ENCODE data around the gene CNTFR. TPM values are rescaled to one million over a fixed set of nuclear protein-coding genes. Genes with fewer than 3 reads are reported as not detected.

Gene CNTFR
- total and polyA plus RNA-seq, 2 of the 8 experiments (the other 6 are each of a cell fraction or from before 2014, with no cell fraction given): 1.2 to 4.2 TPM

DNA sequence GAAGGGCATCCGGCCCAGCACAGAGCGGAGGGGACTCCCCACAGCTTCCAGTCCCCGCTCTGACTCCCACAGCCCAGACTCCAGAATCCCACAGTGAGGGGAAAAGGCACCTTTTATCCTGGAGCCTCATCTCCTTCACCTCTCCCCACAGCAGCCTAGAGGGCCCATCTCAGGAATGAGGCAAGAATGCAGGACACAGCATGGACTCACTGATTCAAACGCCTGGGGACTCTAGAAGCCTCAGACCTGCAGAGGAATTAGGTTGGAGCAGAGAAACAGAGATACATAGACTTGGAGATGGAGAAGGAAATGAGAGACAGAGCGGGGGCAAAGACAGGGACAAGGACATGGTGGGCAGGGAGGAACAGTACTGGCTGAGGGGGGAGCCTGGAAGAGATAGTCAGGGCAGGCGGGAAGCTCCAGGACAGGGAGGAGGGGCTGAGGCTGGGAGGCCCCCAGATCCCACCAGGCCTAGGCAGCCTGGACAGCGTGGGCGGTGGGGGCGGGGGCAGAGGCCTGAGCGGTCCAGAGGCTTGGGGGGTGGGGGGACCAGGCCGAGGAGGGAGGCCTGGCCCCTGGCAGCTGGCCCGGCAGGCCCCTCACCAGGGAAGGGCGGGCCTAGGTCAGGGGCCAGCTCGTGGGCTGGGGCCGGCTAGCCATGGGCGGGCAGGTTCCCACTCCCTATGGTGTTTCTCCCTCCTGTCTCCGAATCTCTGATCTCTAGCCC lies 15.8 kb downstream of the CNTFR start:
- Histone ChIP-seq H2BK12ac (ENCODE audit: low read depth, low read length) (no peak overlapping the region), H3K14ac (ENCODE audit: insufficient read length) (no peak overlapping the region), H2BK120ac (replicated peaks; ENCODE audit: low read depth, low read length) (no peak overlapping the region), H3K27ac (ENCODE audit: low read depth, low read length) (no peak overlapping the region), H3K9me3 (ENCODE audit: insufficient read depth in 2 of 2, low read depth in 1 of 2, low read length in 1 of 2) (no peaks in the 10 kb centered on the region), H3K4me2 (ENCODE audit: insufficient read depth in 1 of 2, low read depth in 2 of 2, low read length in 2 of 2) (no peak overlapping the region), H4K20me1 (replicated peaks in 1 of 2; ENCODE audit: control insufficient read depth in 1 of 2, insufficient read depth in 2 of 2, low read length in 2 of 2) (peaks cover 0 to 3% of the 10 kb centered on the region in 2 experiments), H3K9ac (replicated peaks in 1 of 4; ENCODE audit: extremely low read depth in 1 of 4, low read depth in 3 of 4, low read length in 3 of 4) (no peak overlapping the region), H4K91ac (replicated peaks; ENCODE audit: insufficient read length, low read length) (no peak overlapping the region), H3K4me1 (replicated peaks in 1 of 4; ENCODE audit: control insufficient read depth in 3 of 4, insufficient read depth in 4 of 4, low read length in 3 of 4) (peaks cover 11 to 48% (median 23%) of the 10 kb centered on the region in 4 experiments), H3K36me3 (ENCODE audit: control insufficient read depth in 2 of 4, insufficient read depth in 4 of 4, low read length in 3 of 4) (no peaks in the 10 kb centered on the region), H2BK20ac (ENCODE audit: low read length) (0 out of 2 replicates have a peak overlapping the region, but pooled peaks have one; percentile 61), H2BK15ac (ENCODE audit: low read length) (no peak overlapping the region), H2AK5ac (ENCODE audit: low read depth, low read length) (no peak overlapping the region), H4K5ac (ENCODE audit: insufficient read length, low read depth, low read length) (no peak overlapping the region), H3K23me2 (ENCODE audit: low read depth, low read length) (peaks cover 16% of the 10 kb centered on the region; the same call in 1 of the 2 replicates), H3K56ac (replicated peaks; ENCODE audit: insufficient read length, low read depth, low read length) (no peak overlapping the region), H3K4me3 (ENCODE audit: extremely low read depth in 1 of 4, insufficient read depth in 2 of 4, low read depth in 3 of 4, low read length in 4 of 4) (no peak overlapping the region), H2BK5ac (ENCODE audit: low read depth, low read length) (peak overlapping the region; percentile 35; the same call in 1 of the 2 replicates), H3K79me1 (ENCODE audit: low read depth, low read length) (no peaks in the 10 kb centered on the region), H2AFZ (ENCODE audit: low read length) (no peak overlapping the region), H3K18ac (ENCODE audit: extremely low read depth, low read length) (no peak overlapping the region; the same call in 1 of the 2 replicates), H3K27me3 (replicated peaks in 1 of 4; ENCODE audit: control insufficient read depth in 3 of 4, extremely low read depth in 1 of 4, insufficient read depth in 3 of 4, low read length in 3 of 4) (peaks cover 7 to 38% (median 30%) of the 10 kb centered on the region in 4 experiments), H4K8ac (ENCODE audit: extremely low read depth, insufficient read depth, low read length) (no peak overlapping the region), H3K79me2 (ENCODE audit: control insufficient read depth in 1 of 2, insufficient read depth in 2 of 2, low read length in 2 of 2) (no peaks in the 10 kb centered on the region), H3K4ac (replicated peaks; ENCODE audit: insufficient read length, low read depth, low read length) (no peak overlapping the region), H3K23ac (ENCODE audit: insufficient read length) (no peak overlapping the region)
- ChIA-PET POLR2A (ENCODE audit: partially characterized antibody) (interaction anchor here (1.0 to 1.1 kb wide), 2 partner anchors 17 to 20 kb away, joined by 3 to 4 read pairs; no protein-coding TSS in a partner anchor), CTCF (ENCODE audit: partially characterized antibody) (interaction anchor here (0.9 to 13.8 kb wide), 12 partner anchors 11 to 179 kb away, joined by 3 to 241 read pairs (median 6); partner anchors contain the start of gene CNTFR)
- FAIRE-seq (no peak), DNase-seq (ENCODE audit: low read depth in 1 of 2, low spot score in 2 of 2) (no peak)
- 67% methylated on average over 10 of the region's 17 CpGs; no CpG with 5 or more reads in 1 of the 2 experiments for WGBS, 2 experiments (ENCODE audit: extremely low coverage in 1 of 2, insufficient coverage in 1 of 2, insufficient read length in 1 of 2, insufficient replicate concordance in 2 of 2, low coverage in 1 of 2, low lambda C conversion rate in 2 of 2, missing lambda C conversion rate in 1 of 2)
- TF ChIP-seq CEBPB (IDR thresholded peaks at IDR 0.05; ENCODE audit: low read depth, low read length) (0 out of 2 replicates have a peak, but pooled peaks have one; percentile 10), RBBP5 (IDR thresholded peaks at IDR 0.05; ENCODE audit: borderline replicate concordance, low read depth, low read length) (no peak), NRF1 (IDR thresholded peaks at IDR 0.05; ENCODE audit: low read depth, low read length) (no peak), SIRT6 (IDR thresholded peaks at IDR 0.05; ENCODE audit: low read length) (no peak), MAX (IDR thresholded peaks at IDR 0.05) (no peak), EGR1 (IDR thresholded peaks at IDR 0.05; ENCODE audit: borderline replicate concordance, low read depth, low read length) (no peak), EZH2 (IDR thresholded peaks at IDR 0.05; ENCODE audit: low read depth, low read length, severe bottlenecking) (no peak), KDM4A (IDR thresholded peaks at IDR 0.05; ENCODE audit: low read depth, low read length, severe bottlenecking) (no peak), CBX5 (IDR thresholded peaks at IDR 0.05; ENCODE audit: low read depth, low read length) (no peak), BCL11A (IDR thresholded peaks at IDR 0.05; ENCODE audit: low read depth in 2 of 2, low read length in 2 of 2) (no peak), RFX5 (IDR thresholded peaks at IDR 0.05; ENCODE audit: borderline replicate concordance, low read depth, low read length) (no peak)

All from H1 (cell line).